GM19372 (cell line): ENCODE results near the gene BABAM2.

Experiments used
- ATAC-seq: cut with Tn5 transposase; IDR thresholded peaks from one replicate; pipeline ENCODE4 v1.9.1; 2021; ENCODE audit warnings: mild to moderate bottlenecking, low read depth, moderate library complexity; ENCODE audit not compliant: unreplicated experiment

BABAM2 gene

GRCh38 chr2:28291811-28292440 is 401.4 kb downstream of the BABAM2 start:
- ATAC-seq, result no peak

DNA sequence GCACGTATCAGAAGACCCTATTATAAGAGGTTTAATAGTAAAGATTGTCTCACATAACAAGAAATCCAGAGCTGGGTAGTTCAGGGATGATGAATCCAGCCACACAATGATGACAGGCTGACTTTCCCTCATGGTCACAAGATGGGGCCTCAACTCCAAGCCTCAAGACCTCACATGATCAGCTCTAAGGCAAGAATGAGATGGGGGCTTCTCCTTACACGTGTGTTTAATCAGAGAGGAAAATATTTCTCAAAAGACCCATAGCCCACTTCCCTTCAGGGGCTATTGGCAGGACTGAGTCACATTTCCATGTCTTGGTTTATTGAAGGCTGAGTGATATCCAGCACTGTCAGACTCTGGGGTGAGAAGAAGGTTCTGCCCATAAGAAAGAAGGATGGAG is 402.0 kb downstream of the BABAM2 start:
- no peak for ATAC-seq

GRCh38 chr2:28293416-28293815 is 402.9 kb downstream of the BABAM2 start:
- ATAC-seq, result no peak

GRCh38 chr2:28294451-28294850 is 403.9 kb downstream of the BABAM2 start:
- ATAC-seq, result no peak

GRCh38 chr2:28296243-28296642 is 405.7 kb downstream of the BABAM2 start:
- no peak for ATAC-seq

- no peak for ATAC-seq
Observed at GRCh38 chr2:28296904-28297303, 406.4 kb downstream of the BABAM2 start.

- ATAC-seq, result no peak
Observed at GRCh38 chr2:28297531-28297930, 407.0 kb downstream of the BABAM2 start.

DNA sequence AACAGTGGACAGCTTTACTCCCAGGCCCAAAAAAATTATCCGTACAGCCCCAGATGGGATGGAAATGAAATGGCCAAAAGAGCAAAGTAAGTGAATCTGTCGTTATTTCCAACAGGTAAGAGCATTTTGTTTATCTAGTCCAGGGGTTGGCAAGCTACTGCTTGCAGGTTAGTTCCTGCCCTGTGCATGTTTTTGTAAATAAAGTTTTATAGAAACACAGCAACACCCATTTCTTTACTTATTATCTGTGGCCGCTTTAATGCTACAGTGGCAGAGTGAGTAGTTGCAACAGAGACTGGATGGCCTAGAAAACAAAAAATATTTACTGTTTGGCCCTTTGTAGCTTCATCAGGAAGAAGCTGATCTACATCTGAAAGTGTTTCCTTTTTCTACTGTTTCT is 407.9 kb downstream of the BABAM2 start:
- ATAC-seq, result no peak

- ATAC-seq, result no peak
Observed at GRCh38 chr2:28300485-28301341, 410.2 kb downstream of the BABAM2 start.

GRCh38 chr2:28305202-28305601 is 414.7 kb downstream of the BABAM2 start:
- ATAC-seq, result no peak

DNA sequence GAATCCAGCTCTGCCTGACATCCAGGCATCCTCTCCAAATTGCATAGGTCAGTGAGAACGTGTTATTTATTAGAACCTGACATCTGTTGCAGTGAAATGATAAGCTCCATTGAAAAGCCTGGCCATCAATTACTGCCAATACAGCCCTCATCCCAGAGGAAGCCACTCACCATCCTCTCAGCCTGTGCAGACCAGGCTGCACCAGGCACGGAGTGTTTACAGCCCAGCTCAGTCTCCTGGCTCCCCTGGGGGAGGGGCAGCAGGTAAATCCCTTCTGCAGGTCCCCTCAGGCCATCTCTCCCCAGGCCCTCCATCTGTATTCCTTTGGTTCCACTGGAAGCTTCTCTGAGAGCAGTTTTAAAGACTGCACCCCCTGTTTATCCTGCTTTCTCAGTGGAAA is 419.6 kb downstream of the BABAM2 start:
- ATAC-seq, result no peak

DNA sequence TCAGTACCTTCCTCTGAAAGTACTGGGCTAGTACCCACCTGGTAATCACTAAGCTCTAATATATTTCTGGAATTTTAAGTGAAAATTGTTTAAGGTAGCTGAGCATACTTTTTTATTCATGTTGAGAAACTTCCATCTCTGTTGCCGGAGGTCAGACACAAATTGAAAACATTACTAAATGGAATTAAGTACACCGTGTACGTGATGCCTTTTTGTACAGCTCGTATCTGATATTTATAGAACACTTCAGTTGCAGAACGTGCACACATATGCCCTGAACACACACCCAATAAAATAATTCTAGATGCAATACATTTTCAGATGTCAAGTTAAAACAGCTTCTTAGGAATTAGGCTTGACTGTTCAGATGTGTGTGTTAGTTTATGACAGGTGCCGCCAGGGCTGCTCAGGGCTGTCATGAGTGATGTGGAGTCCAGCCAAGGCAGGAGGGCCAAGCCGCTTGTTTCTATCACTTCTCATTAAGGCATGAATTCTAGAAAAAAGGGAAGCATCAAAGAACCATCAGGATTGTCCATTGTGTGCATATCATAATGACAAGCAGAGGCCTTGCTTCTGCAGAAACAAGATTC is 421.2 kb downstream of the BABAM2 start:
- ATAC-seq, result no peak

DNA sequence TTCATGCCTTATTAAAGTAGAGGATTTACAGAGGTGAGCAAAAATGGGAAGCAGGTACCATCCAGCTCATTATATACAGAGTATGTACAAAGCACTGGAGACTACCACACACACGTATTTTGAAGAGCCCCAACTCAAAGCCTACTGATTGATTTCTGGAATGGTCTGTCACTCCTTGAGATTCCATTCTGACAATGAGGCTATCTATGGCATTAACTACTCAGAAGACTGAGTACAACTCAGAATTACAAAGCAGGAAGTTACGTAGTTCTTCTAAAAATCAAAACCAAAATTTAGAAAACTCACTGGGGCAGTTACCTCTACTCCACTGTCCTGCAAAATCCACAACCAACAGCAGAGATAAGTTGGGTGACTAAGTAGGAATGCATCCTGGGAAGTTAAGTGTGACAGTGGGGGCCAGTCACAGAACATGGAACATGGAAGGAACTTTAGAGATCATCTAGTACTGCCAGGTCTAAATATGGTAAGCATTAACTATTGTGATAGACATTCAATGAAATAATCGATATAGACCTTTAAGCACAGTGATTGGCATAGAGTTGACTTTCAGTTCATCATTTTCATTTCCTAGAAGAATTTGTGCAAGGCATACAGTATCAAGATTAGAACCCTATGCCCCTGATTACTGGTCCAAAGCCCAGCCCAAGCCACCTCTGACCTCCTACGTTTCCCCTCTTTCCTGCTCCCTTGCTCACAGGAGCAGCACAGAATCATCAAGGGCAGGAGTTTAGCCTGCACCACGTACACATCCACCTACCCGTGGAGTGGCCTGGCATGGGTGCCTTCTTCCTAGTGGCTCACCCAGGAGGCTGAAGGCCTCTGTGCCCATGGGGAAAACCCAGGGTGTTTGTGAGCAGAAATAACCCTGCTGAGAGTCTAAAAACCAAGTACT is 422.0 kb downstream of the BABAM2 start:
- no peak for ATAC-seq

DNA sequence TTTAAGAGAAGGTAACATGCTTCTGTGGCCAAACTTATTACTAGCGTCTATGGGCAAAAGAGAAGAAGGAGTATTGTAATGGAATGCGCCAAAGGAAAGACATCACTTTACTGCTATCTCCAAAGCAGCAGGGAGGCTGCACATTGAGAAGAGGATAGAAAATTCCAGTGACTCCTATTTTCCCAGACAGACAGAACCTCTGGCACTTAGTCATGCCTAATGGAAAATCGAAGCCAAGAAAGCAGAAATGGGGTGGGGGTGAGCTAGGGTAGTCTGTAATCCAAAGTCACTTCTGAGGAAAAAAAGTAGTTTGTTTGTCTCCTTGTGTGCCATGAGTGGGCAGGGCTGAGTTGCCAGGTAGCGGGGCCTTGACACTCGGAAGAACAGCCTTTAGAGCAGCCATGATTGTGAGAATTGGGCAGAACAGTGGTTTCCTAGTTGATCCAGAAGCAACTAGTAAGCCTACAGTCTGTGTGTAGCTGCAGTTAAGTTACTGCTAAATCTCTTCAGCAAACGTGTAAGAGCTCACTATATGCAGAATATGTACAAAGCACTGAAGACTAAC is 422.8 kb downstream of the BABAM2 start:
- no peak for ATAC-seq

DNA sequence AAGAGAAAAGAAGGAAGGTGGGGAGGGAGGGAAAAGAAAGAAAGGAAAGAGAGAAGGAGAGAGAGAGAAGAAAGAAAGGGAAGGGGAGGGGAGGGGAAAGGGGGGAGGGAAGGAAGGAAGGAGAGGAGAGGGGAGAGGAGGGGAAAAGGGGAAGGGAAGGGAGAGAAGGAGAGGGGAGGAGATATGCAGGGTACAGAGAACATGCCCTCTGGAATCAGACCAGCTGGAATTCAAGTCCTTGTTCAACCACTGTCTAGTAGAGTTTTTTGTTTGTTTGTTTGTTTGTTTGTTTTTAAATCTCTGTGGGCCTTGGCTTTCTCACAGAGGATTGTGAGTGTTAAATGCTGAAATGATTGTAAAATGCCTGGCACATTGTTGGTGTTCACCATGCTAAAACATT is 424.4 kb downstream of the BABAM2 start:
- ATAC-seq, result no peak

- ATAC-seq, result no peak
Observed at GRCh38 chr2:28316546-28317335, 426.2 kb downstream of the BABAM2 start.

DNA sequence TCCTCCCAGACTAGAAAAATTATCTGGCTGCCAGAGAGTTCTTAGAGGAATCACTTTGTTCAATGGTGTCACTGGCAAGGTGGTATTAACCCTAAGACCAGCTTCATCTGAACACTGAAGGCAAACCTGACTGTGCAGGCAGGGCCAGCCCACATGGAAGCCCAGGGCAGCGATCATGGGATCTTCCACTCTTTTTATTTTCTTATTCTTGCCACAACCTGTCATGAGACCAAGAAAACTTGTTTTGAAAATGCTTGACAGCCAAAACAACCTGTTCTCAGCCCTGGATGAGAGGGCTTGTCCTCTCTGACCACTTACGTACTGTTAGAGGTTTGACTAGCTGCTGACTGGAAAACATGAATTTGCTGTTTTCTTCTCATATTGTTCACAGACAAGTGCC is 426.9 kb downstream of the BABAM2 start:
- no peak for ATAC-seq

- ATAC-seq, result no peak
Observed at GRCh38 chr2:28318023-28318422, 427.5 kb downstream of the BABAM2 start.

GRCh38 chr2:28318462-28319117 is 428.1 kb downstream of the BABAM2 start:
- no peak for ATAC-seq
